Stimulated activated CD8-positive, alpha-beta memory T cell treated with anti-CD3 and anti-CD28 coated beads, Interleukin-12 subunit alpha, Interleukin-12 subunit beta, amount 100 ng/mL, for 4 hours (primary cell): Measurements from ENCODE around the gene OTX1.

Experiments
- DNase-seq: peaks from one replicate; pipeline ENCODE4 v3.0.0-alpha.2; 2020; ENCODE audit warnings: low read depth

The OTX1 gene

GRCh38 chr2:63047321-63048279 lies 3.0 kb upstream of the OTX1 start:
- DNase-seq, result no peak

- no peak for DNase-seq
Observed at GRCh38 chr2:63048367-63049171, 2.1 kb upstream of the OTX1 start.

GRCh38 chr2:63049211-63049969 lies 1.2 kb upstream of the OTX1 start:
- DNase-seq, result no peak

- DNase-seq, result no peak
Observed at GRCh38 chr2:63049970-63050333, 678 bp upstream of the OTX1 start.

GRCh38 chr2:63051042-63051794 lies 588 bp downstream of the OTX1 start:
- DNase-seq, result no peak

- no peak for DNase-seq
Observed at GRCh38 chr2:63051795-63052333, 1.2 kb downstream of the OTX1 start.

- no peak for DNase-seq
Observed at GRCh38 chr2:63052411-63053080, 1.9 kb downstream of the OTX1 start.

GRCh38 chr2:63053081-63053888 lies 2.7 kb downstream of the OTX1 start:
- no peak for DNase-seq

- no peak for DNase-seq
Observed at GRCh38 chr2:63053889-63054602, 3.4 kb downstream of the OTX1 start.

- no peak for DNase-seq
Observed at GRCh38 chr2:63054841-63055225, 4.2 kb downstream of the OTX1 start.

- DNase-seq, result no peak
Observed at GRCh38 chr2:63055226-63056106, 4.8 kb downstream of the OTX1 start.

GRCh38 chr2:63056107-63057050 lies 5.7 kb downstream of the OTX1 start:
- DNase-seq, result no peak

- no peak for DNase-seq
Observed at GRCh38 chr2:63057249-63058143, 6.9 kb downstream of the OTX1 start.

- no peak for DNase-seq
Observed at GRCh38 chr2:63058144-63058920, 7.7 kb downstream of the OTX1 start.
